GM21528 (cell line): ENCODE results near the gene PALMD.

Experiments used
- ATAC-seq: cut with Tn5 transposase; IDR thresholded peaks from one replicate; pipeline ENCODE4 v1.9.1; 2021; ENCODE audit warnings: mild to moderate bottlenecking, moderate library complexity; ENCODE audit not compliant: unreplicated experiment, low FRiP score

PALMD gene

DNA sequence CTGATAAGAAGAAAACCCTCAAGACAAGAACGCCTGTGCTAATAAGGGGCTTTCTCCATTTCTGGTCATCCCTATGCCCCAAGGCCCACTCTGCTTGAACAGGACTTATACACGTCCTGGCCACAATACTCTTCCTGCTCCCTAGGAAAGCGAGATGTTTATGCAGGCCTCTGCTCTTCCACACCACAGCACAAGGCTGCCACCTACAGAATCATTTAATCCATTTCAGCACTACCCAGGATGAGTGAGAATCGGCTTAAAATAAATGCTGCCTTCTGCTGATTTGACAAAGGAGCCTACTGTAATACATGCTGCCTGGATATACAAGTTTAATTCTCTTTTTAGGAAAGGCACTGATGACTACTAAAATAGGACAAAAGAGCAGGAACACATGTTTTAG lies 91.1 kb downstream of the PALMD start:
- ATAC-seq, result no peak

- ATAC-seq, result no peak
Observed at GRCh38 chr1:99738858-99739465, 93.0 kb downstream of the PALMD start.

DNA sequence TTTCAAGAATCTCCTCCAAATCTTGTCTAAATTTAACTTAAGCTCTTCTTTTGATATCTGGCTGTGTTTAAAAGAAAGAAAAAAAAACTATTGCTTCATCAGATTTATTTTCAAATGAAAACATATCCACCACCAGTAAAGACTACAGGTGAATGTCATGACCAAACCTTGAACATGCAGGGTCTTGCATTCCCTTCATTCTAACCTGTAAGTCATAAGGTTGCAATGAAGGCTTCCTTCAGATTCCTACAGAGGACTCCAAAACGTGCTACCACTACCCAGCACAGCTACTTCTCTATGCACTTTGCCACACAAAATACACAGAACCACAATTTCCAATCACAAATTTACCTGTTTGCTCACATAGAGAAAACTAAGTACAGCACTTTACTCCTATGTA lies 94.2 kb downstream of the PALMD start:
- no peak for ATAC-seq
